ENCODE measurements around the gene KIAA0825. TPM values are rescaled to one million over a fixed set of nuclear protein-coding genes. Genes with fewer than 3 reads are reported as not detected.
A peak's percentile ranks its signal among the peaks of the same experiment; 100 is the strongest.

KIAA0825 gene
- total RNA-seq, 1 experiment from 2014 or later = 0.23 TPM

DNA sequence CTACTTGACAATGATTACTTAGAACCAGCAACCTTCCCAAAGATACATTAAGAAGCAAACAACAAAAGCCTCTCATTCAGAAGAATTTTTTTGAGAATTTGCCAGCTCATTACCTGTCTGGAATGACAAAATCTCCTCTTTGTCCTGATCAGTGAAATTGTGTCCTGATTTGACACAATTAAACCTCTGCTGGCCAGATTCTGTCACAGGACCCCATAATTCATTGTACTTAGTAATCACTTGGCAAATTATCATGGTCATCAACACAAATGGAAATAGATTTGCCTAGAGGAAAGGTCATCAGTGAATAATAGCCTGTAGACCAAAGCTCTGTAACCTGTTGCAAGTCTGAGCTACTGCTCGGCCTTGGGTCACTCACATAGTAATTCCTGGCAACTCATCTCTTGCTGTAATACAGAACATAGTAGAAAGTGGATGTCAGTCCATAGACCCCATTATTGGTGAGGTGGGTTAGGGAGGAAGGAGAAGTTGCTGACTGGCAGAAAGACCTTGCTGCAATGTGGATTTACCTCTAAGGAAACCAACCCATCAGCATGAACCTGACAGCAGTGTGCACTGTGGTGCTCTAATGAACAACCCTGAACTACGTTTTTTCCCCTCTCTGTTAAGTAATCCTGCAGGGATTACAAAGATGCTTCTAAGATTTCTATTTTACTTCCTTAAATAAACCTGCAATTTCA lies 370.1 kb downstream of the KIAA0825 start:
- no peak for DNase-seq (ENCODE audit: low spot score)

DNA sequence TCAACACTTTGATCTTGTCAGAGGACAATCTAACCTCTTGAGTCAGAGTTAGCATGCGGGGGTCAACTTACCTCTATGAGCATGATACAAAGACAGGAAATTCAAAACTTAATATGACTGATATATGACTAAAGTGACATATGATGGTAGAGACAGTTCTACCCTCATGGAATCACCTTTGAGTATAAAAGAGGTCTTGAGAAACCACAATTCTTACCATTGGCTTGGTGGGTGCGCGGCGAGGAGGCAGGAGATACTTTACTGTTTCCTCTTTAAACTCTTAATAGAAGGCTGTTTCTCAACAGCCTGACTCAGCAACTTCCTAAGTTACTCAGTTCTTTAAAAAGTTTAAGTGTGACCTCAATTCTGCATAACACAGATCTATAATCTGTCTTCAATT lies 372.8 kb downstream of the KIAA0825 start:
- DNase-seq (ENCODE audit: low spot score) = no peak

DNA sequence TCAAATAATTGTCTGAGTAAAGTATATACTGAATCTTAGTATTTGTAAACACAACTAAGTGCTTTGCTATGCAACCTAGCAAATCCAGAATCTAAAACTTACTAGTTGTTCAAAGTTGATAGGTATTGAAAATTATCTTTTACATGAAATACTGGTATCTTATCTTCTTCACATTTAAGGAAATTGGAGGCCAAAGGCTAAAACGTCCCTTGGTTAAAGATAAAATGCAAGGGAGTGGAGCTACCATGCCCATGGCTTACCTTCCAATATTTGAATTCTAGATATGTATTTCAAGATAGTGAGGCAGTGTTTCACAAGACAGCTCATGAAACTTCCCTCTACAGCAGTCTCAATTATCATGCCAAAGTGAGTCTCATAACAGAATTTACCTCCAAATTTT lies 373.5 kb downstream of the KIAA0825 start:
- no peak for DNase-seq (ENCODE audit: low spot score)

DNA sequence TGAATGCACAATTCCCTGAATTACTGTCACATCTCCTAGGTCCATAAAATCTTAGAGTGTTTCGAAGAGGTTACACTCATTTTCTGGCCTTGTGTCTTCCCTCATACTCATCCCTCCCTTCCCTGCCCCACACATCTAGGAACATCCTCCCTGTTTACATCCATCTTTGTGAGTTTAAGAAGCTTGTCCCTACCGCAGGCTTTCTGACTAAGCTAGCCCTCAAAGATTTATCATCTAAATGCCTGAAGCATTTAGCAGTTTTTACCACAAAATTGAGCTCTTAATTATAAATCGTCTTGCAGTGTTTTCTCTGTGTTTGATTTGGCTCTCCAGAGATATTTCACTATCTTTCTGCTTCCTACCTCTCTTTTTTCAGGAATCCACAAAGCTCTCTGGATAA lies 374.8 kb downstream of the KIAA0825 start:
- DNase-seq (ENCODE audit: low spot score) = no peak

DNA sequence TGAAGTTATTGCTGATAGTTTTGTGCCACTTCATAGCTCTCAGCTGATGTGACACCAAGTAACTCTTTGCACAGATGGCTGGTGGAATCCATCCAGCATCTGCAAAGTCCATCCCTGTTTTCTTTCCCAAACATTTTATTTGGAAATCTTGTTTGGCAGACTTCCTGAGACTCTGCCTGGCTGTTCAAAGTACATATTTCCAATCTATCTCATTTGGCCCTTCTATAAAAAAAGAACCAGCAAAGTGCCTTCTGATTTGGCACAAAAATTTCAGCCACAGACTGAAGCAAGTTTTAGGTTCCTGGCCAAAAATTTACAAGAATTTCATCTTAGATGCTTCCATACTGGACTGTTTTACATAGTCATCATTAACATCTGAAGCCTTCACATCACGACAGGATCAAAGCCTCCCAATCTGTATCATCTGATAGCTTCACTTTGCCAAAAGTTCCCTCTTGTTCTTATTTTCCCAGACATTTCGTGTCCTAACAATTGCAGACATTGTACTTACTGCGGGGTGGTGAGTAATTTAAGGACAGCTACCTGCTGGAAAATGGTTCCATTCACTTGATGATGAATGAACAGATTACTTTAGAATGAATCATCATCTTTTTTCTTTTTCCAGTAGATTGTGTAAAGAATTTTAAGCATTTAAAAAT lies 377.3 kb downstream of the KIAA0825 start:
- no peak for DNase-seq (ENCODE audit: low spot score)

DNA sequence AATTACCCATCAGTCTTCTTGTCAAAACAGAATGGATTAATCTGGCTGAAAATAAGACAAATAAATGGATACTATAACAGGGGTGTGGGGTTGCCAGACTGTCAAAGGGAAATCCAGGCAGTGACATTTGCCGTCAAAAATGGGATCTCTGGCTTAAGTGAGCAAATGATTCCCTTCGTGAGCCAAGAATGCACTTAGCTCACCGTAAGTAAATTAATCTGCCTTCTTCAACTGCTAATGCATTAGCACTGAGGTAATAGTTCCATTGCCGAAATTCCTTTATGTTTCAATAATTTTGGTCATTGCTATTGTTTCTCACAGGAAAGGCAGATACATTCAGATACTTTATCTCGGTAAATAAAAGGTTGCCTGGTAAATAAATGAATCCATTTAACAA lies 377.8 kb downstream of the KIAA0825 start:
- DNase-seq (ENCODE audit: low spot score) = no peak

DNA sequence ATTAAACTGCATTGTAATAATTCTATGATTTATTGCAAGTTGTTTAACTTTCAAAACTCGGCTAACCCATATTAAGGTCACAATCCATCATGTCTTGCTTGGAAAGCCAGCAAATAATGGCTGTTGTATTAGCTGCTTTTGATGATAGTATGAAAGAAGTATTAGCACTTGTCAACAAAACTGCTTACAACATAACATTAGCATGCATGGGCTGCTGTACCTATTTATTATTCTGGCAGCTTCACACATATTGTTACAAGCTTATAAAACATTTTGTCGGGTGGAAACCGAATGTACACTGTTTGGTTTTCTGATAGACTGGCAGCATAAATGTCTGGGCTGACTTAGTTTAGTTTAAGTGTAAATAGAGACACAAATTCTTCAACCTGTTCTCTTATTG lies 378.3 kb downstream of the KIAA0825 start:
- no peak for DNase-seq (ENCODE audit: low spot score)

DNA sequence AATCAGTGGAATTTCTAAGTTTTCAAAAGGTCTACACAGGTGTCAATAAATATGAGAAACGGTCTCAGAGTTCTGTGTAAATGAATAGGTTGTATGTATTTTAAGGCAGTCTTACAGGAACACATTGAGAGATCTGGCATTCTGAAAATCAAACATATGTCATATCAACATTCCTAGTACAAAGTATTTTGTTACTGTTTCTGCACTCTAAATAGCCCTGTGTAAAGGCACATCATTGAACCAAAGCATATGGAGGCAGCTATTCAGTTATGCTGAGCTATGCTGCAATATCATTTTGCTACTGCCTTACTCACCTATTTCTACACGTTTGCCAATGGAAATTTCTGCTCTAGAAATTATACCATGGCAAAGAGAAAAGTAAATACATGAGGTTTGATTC lies 379.1 kb downstream of the KIAA0825 start:
- no peak for DNase-seq (ENCODE audit: low spot score)

DNA sequence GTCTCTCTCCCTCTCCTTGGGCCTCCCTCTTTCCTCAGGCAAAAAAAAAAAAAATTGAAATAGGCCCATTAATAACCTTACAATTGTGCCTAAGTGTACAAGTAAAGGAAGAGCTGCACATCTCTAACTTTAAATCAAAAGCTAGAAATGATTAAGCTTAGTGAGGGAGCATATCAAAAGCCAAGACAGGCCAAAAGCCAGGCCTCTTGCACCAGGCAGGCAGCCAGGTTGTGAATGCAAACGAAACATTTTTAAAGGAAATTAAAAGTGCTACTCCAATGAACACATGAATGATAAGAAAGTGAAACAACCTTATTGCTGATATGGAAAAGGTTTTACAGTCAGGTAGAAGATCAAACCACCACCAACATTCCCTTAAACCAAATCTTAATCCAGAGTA lies 383.4 kb downstream of the KIAA0825 start:
- no peak for DNase-seq (ENCODE audit: low spot score)

DNA sequence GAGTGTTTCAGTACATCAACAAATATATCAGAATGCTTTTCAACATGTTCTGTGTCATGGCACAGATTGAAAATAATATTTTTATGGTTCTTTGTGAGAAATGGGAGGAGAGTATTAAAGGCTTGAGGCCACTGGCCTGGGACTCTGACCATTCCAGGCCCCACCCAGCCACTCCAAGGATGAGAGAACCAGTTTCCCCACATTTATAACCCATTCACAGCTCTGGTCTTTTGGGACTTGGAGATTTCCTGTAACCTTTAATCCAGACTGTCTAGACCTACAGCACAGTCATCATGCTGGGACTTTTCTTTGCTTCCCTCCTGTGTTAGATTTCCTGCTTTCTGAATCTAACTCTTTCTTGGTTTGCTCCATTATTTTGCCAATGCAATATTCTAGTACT lies 389.6 kb downstream of the KIAA0825 start:
- peak; percentile 78 for DNase-seq (ENCODE audit: low spot score)

DNA sequence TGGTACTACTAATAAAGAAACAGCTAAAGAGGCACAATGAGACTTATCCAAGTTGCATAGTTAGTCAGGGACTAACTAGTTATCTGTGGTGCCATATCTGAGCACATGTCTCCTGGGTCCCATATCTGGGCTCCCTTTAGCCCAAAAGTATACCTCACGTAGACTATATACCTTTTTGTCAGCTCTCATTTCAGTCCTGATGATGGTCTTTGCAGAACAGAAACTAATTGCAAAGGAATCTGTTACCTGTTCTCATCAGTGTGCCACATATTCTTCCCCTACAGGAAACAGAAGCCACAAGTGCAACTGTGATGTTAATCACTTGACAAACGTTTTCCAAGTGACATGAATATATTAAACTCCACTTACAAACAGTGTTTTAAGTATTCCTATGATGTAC lies 395.2 kb downstream of the KIAA0825 start:
- DNase-seq (ENCODE audit: low spot score) = no peak

DNA sequence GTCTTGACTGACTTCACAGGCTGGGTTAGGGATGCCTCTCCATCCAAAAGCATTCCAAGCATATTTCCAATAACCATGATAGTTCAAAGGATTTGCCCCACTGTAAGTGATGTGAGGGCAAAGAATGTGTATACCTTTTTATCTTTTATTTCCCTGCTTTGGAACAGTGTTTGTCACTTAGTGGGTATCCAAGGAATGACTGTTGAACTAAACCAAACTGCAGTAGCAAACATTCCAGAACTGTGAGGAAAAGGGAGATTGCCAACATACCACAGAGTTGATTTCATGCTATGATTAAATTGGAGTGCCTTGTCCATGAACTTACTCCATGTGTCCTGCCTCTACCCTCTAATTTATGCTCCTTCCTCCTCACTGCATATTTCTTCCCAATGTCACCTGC lies 400.0 kb downstream of the KIAA0825 start:
- DNase-seq (ENCODE audit: low spot score) = no peak

DNA sequence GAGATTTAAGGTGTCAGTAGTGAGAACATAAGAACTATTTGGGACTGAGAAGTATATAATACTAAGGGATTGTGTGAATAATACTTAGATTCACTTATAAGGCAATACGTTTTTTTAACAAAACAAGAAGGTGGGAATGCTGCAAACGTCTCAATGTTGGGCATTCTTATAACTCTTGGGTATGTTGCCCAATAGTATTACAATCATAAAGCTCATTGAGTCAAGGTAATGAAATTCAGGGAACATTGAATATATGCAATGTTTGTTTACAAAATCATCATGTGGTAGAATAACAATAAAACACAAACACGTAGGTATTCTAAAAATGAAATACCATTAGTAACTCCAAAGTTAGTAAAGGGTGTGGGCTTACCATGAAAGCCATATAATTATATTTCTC lies 400.7 kb downstream of the KIAA0825 start:
- no peak for DNase-seq (ENCODE audit: low spot score)

DNA sequence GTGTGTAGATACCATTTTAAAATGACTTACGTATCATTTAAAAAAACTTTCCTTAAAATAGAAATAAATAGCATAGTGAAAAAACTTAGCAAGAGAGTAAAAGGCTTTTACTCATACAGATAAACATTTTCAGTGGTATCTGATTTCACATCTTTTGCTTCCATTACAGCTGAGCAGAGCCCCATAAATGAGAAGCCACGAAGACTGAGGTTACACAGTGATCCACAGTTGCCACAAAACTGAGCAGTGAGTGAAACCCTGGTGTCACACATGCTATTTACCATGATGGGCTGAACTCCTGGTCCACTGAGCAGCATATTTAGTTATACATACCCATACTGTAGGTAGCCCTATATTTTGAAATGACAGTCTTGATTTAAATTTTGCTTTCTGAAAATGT lies 401.2 kb downstream of the KIAA0825 start:
- no peak for DNase-seq (ENCODE audit: low spot score)

DNA sequence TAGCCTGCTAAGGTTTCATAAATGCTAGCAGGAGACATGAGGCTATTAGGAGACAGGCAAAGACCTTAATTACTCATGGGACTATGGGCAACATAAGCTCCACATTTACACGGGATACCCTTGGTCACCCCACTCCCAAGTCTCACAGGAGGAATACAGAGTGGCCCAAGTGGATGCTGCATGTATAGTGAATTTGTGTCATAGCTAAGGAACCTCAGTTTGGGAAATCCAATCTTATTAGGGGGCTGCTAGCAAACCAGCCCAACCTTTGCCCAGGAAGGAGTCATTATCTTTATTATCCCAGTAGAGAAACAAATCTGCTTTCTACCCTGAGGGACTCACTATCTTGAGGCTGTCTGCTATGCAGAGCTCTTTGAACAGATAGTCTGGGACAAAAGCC lies 405.9 kb downstream of the KIAA0825 start:
- no peak for DNase-seq (ENCODE audit: low spot score)

DNA sequence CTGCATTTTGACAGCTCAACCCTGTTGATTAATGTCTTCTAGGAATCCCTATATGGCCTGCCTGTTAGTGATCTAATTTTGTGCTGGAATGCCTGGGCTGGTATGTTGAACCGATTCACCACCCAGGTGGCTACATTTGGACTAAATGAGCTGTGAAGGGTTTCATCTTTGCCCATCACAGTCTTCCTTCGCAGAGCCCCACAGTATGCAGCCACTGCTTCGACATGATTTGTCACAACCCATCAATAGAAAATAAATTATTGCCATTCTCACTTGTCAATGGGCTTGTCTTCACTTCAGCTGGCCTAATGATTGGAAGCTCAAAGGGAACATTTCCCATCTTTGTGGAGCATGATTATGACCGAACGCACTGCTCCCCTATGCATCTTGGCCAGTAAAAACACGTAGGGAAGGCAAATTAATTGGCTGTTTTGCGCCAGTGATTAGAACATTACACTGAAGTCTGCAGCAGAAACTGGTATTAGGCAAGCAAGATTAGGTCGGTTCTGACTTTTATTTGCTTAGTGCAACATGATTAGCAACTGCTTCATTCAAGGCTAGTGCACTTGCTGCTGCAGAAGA lies 408.5 kb downstream of the KIAA0825 start:
- DNase-seq (ENCODE audit: low spot score) = no peak

DNA sequence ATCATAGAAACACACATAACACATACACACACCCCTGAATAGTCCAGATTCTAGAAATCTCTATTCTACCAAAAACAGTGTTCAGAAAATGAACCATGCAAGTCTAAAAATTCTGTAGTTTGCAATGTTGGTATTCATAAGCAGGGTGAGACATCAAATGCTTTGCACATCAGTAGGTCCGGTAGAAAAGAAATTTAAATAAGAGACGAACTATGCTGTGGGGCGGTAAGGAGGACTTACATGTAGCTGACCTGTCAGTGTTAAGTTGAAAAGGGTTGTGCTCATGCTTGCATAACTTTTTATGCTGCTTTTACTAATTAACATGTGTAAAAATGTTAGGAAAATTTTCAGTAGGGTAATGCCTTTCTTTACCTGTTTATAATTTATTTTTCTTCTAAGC lies 409.1 kb downstream of the KIAA0825 start:
- DNase-seq (ENCODE audit: low spot score) = no peak

DNA sequence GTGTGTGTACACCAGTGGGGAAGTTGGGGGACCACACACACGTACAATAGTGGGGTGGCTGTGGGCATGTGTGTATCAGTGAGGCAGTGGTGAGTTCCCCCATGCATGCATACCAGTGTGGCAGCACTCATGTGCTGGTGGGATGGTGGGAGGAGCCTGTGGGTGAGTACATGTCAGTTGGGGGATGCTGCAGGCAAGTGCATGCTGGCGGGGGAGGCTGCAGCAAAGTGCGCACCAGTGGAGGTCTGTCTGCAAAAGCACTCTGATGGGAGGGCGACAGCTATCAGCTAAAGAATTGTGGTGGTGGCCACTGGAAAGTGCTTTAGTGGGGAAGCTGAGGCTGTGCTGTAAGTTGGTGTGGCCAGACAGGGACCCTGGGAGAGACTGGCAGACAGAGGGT lies 418.8 kb downstream of the KIAA0825 start:
- no peak for DNase-seq (ENCODE audit: low spot score)

DNA sequence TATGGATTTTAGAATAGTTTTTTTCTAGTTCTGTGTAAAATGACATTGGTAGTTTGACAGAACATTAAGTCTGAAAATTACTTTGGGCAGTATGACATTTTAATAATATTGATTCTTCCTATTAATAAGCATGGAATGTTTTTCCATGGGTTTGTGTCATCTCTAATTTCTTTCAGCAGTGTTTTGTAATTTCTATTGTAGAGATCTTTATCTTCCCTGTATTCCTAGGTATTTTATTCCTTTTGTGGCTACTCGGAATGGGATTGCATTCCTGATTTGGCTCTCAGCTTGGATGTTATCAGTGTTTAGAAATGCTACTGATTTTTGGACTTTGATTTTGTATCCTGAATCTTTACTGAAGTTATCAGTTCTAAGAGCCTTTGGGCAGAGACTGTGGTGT lies 420.4 kb downstream of the KIAA0825 start:
- DNase-seq (ENCODE audit: low spot score) = no peak

DNA sequence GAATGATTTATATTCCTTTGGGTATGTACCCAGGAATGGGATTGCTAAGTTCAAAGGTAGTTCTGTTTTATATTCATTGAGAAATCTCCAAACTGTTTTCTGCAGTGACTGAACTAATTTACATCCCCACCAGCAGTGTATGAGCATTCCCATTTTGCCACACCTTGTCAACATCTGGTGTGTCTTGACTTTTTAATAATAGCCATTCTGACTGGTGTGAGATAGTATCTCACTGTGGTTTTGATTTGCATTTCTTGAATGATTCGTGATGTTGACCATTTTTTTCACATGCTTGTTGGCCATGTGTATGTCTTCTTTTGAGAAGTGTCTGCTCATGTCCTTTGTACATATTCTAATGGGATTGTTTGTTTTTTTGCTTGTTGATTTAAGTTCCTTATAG lies 421.5 kb downstream of the KIAA0825 start:
- no peak for DNase-seq (ENCODE audit: low spot score)

DNA sequence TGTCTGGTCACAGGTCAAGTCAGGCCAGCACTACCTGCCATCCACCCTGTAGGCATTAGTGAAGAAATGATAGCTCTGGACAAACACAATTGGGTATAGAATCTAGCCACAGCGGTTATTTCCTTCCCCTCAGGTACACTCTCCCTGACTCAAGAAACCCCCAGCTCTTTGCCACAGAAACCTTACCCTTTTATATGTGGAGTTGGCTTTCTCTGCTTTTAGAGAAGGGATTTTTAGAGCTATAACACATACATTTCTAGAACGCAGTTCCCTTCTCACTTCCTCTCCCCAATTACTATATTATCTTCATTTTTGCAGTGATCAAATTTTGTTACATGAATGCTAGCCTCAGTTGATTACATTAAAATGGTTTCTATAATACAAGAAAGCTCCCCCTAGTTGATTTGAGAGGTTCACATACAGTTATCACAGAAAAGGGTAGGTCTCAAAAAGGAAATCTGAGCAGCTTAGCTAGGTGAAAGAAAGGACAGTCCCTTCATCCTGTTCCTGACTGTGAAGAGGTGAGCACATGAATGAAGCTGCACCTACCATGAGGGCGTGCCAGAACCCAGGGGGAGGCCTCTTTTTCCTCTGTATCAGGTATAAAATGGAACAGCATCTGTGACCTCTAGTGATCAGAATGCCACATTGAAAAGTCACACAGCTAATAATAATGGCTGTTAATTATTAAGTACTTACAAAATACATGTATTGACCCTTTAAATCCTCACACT lies 425.6 kb downstream of the KIAA0825 start:
- no peak for DNase-seq (ENCODE audit: low spot score)

DNA sequence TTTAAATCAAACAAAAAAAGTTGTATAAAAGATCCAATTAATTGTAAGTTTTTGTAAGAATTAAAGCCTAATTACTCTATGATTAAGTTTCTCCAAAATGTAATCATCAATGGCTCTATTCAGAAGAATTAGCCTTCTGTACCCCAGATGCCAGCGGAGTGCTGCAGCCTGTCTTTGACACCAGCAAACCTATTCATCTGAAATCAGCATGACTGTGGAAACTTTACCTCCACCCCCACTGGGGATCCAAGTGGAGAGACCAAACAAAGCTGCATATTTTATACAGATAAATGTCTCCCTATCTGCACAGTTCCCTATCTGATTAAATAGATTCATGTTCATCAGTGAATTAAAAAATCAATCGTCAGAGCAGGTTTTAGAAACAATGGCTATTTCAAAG lies 426.8 kb downstream of the KIAA0825 start:
- DNase-seq (ENCODE audit: low spot score) = no peak

DNA sequence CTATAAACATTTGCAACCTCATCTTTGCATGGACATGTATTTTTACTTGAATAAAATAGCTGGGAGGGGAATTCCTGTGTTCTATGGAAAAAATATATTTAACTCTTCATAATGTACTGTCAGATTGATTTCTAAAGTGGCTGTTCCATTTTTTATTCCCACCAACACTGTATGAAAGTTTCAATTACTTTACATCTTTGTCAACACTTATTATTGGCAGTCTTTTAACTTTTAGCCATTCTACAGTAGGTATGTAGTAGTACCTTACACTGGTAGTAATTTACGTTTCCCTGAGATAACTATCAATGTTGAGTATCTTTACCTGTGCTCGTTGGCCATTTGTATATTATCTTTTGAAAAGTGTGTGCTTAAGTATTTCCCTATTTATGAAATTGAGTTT lies 429.7 kb downstream of the KIAA0825 start:
- no peak for DNase-seq (ENCODE audit: low spot score)
